CD1c-positive myeloid dendritic cell (primary cell): ENCODE measurements around the gene GTF2E1.

Experiments used
- DNase-seq: peaks from one replicate; pipeline ENCODE4 v3.0.0-alpha.2; 2016; ENCODE audit errors: extremely low spot score

GTF2E1 gene

GRCh38 chr3:120798346-120798745 is 55.8 kb downstream of the GTF2E1 start:
- DNase-seq, result no peak

- DNase-seq, result no peak
Measured at GRCh38 chr3:120800625-120801024, 58.1 kb downstream of the GTF2E1 start.

- no peak for DNase-seq
Measured at GRCh38 chr3:120801484-120801883, 58.9 kb downstream of the GTF2E1 start.

- DNase-seq, result no peak
Measured at GRCh38 chr3:120802916-120803315, 60.4 kb downstream of the GTF2E1 start.

- DNase-seq, result no peak
Measured at GRCh38 chr3:120816728-120817127, 74.2 kb downstream of the GTF2E1 start.

GRCh38 chr3:120820748-120821147 is 78.2 kb downstream of the GTF2E1 start:
- no peak for DNase-seq

- DNase-seq, result no peak
Measured at GRCh38 chr3:120821426-120821825, 78.9 kb downstream of the GTF2E1 start.

GRCh38 chr3:120823156-120823555 is 80.6 kb downstream of the GTF2E1 start:
- no peak for DNase-seq

GRCh38 chr3:120824613-120825012 is 82.1 kb downstream of the GTF2E1 start:
- DNase-seq, result no peak

GRCh38 chr3:120828796-120829195 is 86.3 kb downstream of the GTF2E1 start:
- DNase-seq, result no peak

- DNase-seq, result no peak
Measured at GRCh38 chr3:120831066-120831465, 88.5 kb downstream of the GTF2E1 start.
